BJ (cell line): ENCODE results near the gene OR11G2. TPM values are rescaled to one million over a fixed set of nuclear protein-coding genes. Genes with fewer than 3 reads are reported as not detected.
"Not testable (repeated sequence)": the region's sequence is repeated elsewhere in the genome, so short reads cannot be mapped to it uniquely, and the experiment has no call there.

Experiments
- CTCF ChIA-PET: fragments of 350-600 bp; formaldehyde crosslinking; extraction: SDS; loops from one replicate; lab custom pipeline; 2021; ENCODE audit warnings: antibody characterized with exemption, inconsistent platforms; lab: Yijun Ruan, JAX
- POLR2A ChIA-PET: fragments of 300-600 bp; sonication (Branson Sonifier 250); formaldehyde crosslinking; extraction: SDS; loops from one replicate; lab custom pipeline; 2021; ENCODE audit warnings: antibody characterized with exemption; lab: Charles Lee
- DNase-seq: peaks from one replicate; pipeline ENCODE4 v3.0.0-alpha.2; 2011; ENCODE audit warnings: low read depth
- H3K27me3 ChIP-seq: 2 replicates; pipeline ENCODE4 v1.6.0; 2011; ENCODE audit warnings: low read length; ENCODE audit not compliant: control insufficient read depth, insufficient read depth
- H3K36me3 ChIP-seq: 2 replicates; pipeline ENCODE4 v1.5.1; 2011; ENCODE audit warnings: low read length; ENCODE audit not compliant: control insufficient read depth, insufficient read depth
- H3K4me3 ChIP-seq: 2 replicates; pipeline ENCODE4 v1.5.1; 2011; ENCODE audit warnings: low read depth, mild to moderate bottlenecking, control low read depth, low read length
- CTCF ChIP-seq: IDR thresholded peaks from 2 replicates; pipeline ENCODE4 v1.5.1; 2011; ENCODE audit warnings: low read depth, mild to moderate bottlenecking, control low read depth, inconsistent platforms, low read length, moderate library complexity; ENCODE audit not compliant: insufficient read depth
- polyA plus RNA-seq: library from polyadenylated mRNA; depleted of rRNA; stranded (reverse); fragments of >200 nt; gene quantifications from 2 replicates; pipeline ENCODE4 v1.2.3, GENCODE V29; 2011

OR11G2 gene
- polyA plus RNA-seq, 1 experiment = not detected

DNA sequence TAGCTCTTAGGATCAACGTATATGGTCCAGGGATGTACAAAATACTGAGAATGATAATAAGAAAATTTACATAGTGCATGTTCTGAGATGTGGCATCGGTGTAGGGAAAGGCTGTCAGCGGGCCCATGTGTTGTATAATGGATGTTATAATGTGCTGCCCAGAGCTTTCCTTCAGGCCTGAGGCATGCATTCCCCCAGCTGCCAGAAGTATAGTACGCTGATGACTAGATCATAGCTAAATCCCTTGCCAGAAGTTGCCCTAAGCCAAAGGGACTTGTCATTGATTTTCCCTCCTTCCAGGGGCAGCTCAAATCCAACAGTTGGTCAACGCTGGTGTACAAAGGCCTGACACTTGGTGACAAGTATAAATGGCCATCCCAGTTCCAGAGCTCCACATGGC lies 6.5 kb upstream of the OR11G2 start:
- no peaks in the 10 kb centered on the region for H3K36me3 ChIP-seq
- no peak for TF ChIP-seq CTCF
- DNase-seq = no peak
- ChIA-PET CTCF (no interaction called here), POLR2A (no interaction called here)
- H3K4me3 ChIP-seq = no peak overlapping the region
- H3K27me3 ChIP-seq = no peaks in the 10 kb centered on the region

- POLR2A ChIA-PET = no interaction called here
- no peak overlapping the region for H3K4me3 ChIP-seq
- no peaks in the 10 kb centered on the region for H3K36me3 ChIP-seq
- no peaks in the 10 kb centered on the region for H3K27me3 ChIP-seq
- CTCF ChIA-PET = interaction anchor here (0.6 kb wide), 1 partner anchor 955 kb away, joined by 3 read pairs; no protein-coding TSS in a partner anchor
- DNase-seq = no peak
- no peak for TF ChIP-seq CTCF
Observed at GRCh38 chr14:20191396-20191795, 700 bp downstream of the OR11G2 start.

DNA sequence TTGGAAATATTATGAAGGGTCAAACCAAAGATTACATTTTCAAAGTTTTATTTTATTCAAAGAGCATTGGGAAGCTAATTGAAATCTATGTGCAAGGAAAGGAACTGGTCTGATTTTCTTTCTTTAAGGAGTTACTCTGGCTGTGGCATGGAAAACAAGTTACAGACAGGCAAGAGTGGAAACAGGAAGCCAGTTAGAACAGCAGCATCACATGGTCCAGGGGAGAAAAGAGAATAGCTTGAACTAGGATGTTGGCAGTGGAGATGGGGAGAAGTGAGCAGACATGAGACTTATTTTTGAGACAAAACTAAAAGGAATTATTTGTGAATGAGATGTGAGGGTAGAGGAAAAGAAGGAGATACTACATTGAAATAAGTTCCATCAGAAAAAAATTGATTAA lies 3.4 kb downstream of the OR11G2 start:
- CTCF ChIA-PET = no interaction called here
- DNase-seq = no peak
- TF ChIP-seq CTCF = no peak
- POLR2A ChIA-PET = no interaction called here
- Histone ChIP-seq H3K4me3 (no peak overlapping the region), H3K27me3 (no peaks in the 10 kb centered on the region), H3K36me3 (no peaks in the 10 kb centered on the region)

DNA sequence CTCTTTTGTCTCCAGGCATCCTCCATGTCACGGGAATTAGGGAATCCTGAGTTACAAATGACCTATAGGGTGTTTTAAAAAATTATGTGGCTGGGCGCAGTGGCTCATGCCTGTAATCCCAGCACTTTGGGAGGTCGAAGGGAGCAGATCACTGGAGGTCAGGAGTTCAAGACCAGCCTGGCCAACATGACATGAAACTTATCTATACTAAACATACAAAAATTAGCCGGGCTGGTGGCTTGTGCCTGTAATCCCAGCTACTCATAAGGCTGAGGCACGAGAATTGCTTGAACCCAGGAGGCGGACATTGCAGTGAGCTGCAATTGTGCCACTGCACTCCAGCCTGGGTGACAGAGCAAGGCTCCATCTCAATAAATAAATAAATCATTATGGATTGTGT lies 4.5 kb downstream of the OR11G2 start:
- H3K36me3 ChIP-seq, CTCF ChIA-PET, H3K4me3 ChIP-seq, DNase-seq, POLR2A ChIA-PET, H3K27me3 ChIP-seq: not testable (repeated sequence)

- no peaks in the 10 kb centered on the region for H3K36me3 ChIP-seq
- CTCF ChIA-PET = no interaction called here
- POLR2A ChIA-PET = no interaction called here
- H3K27me3 ChIP-seq = no peaks in the 10 kb centered on the region
- no peak for TF ChIP-seq CTCF
- no peak overlapping the region for H3K4me3 ChIP-seq
- DNase-seq = no peak
Observed at GRCh38 chr14:20195911-20196310, 5.2 kb downstream of the OR11G2 start.

DNA sequence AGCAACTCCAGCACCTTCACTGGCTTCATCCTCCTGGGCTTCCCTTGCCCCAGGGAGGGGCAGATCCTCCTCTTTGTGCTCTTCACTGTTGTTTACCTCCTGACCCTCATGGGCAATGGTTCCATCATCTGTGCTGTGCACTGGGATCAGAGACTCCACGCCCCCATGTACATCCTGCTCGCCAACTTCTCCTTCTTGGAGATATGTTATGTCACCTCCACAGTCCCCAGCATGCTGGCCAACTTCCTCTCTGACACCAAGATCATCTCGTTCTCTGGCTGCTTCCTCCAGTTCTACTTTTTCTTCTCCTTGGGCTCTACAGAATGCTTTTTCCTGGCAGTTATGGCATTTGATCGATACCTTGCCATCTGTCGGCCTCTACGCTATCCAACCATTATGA lies 6.8 kb downstream of the OR11G2 start:
- TF ChIP-seq CTCF = no peak
- Histone ChIP-seq H3K36me3 (no peaks in the 10 kb centered on the region), H3K4me3 (no peak overlapping the region), H3K27me3 (no peaks in the 10 kb centered on the region)
- POLR2A ChIA-PET = no interaction called here
- DNase-seq = no peak
- CTCF ChIA-PET = no interaction called here
